ENCODE results near the gene ADGRF5.
A peak's percentile ranks its signal among the peaks of the same experiment; 100 is the strongest.
"Not testable (repeated sequence)": the region's sequence is repeated elsewhere in the genome, so short reads cannot be mapped to it uniquely, and the experiment has no call there.

Gene ADGRF5

GRCh38 chr6:46888578-46888977 lies 33.2 kb downstream of the ADGRF5 start:
- no peak for DNase-seq

DNA sequence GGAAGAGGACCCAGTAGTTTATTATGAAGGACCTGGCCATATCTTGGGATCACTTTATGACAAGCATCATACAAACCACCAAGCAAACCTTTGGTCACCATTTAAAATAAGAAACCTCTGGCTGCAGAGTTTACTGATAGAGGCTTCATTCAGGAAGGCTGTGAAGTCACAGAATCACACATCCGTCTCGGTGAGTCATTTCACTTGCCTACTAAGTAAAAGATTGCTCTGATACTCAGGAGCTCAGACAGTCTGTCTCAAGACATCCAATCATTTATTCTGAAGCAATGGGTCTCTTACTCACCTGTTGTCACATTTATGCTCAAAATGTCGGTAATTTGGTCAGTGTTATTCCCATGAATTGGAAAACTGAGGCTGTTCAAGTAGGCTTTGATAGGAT lies 33.7 kb downstream of the ADGRF5 start:
- DNase-seq, result no peak

- no peak for DNase-seq
These were observed 39.1 kb downstream of the ADGRF5 start for GRCh38 chr6:46882645-46883044.

- no peak for DNase-seq
These were observed 42.7 kb downstream of the ADGRF5 start for GRCh38 chr6:46879003-46879402.

DNA sequence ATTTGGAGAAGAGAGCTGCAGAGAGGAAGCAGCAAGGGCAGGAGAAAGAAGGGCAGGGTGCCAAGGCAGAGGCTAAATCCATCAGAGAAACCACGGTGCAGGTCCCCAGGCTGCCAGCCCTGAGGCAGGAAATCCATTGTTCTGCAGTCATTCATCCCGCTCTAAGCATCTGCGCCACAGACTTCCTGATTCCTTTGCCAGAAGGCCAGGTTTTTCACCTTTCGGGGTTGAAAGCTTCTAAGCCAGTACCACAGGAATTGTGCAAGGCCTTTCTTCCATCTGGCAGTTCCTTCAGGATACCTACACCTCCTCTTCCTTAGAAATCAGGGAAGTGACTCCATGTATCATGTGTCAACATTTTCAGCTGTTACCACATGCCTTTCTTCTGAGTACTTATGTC lies 45.6 kb downstream of the ADGRF5 start:
- DNase-seq, result peak; percentile 23

- DNase-seq, result no peak
These were observed 54.3 kb downstream of the ADGRF5 start for GRCh38 chr6:46867411-46867810.

DNA sequence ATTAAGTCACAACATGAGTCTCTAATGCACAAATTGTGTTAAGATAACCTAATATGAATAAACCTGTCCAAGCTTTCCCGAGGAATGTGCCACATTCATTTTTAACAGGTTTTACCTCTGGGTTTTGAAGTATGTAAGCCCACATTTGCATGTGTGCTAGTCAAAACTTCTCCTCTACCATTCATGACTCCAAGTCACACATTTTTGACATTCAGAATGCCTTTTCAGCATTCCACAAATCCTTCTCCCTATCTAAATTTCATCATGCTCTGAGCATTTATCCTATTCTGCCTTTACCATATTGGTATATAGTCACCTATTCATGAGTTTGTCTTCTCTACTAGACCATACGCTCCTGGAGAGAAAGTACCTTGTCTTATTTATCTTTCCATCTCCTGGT lies 56.5 kb downstream of the ADGRF5 start:
- DNase-seq, result no peak

- no peak for DNase-seq
These were observed 57.9 kb downstream of the ADGRF5 start for GRCh38 chr6:46863791-46864190.

- no peak for DNase-seq
These were observed 59.4 kb downstream of the ADGRF5 start for GRCh38 chr6:46862381-46862780.

GRCh38 chr6:46855966-46856365 lies 65.8 kb downstream of the ADGRF5 start:
- not testable (repeated sequence) for DNase-seq

DNA sequence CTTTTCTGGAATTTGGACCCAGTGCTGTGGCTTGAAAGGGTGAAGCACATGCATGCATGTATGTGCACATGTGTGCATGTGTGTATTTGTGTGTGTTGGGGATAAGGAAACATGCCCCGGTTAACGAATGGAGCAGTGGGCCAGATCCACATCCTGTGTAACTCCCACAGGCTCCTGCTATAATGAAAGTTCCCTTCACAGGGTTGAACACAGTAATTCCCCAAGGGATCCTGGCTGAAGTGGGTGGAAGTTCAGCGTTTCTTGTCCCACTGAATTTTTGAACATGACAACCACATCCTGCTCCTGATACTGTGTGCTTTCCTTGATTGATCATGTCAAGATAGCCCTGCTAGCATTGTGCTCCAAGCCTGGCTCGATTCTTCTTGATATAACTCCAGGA lies 70.2 kb downstream of the ADGRF5 start:
- not testable (repeated sequence) for DNase-seq

- no peak for DNase-seq
These were observed 70.9 kb downstream of the ADGRF5 start for GRCh38 chr6:46850792-46851191.

DNA sequence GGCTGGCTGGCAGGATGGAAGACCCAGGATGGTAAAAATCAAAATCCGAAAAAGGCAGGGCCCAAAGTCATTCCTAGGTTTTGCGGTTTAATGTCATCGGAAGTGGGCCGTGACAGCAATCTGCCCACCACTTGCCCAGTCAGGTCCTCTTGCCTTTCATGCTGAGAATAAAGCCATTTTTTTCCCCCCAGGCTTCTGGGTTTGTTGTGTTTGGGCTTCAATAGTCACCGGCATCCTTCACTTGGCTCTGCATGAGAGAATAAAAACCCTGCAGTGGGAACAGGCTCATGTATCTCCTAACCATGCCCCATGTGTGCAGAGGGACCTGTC lies 72.4 kb downstream of the ADGRF5 start:
- DNase-seq, result no peak

- peak; percentile 63 for DNase-seq
These were observed 72.9 kb downstream of the ADGRF5 start for GRCh38 chr6:46848684-46849360.

DNA sequence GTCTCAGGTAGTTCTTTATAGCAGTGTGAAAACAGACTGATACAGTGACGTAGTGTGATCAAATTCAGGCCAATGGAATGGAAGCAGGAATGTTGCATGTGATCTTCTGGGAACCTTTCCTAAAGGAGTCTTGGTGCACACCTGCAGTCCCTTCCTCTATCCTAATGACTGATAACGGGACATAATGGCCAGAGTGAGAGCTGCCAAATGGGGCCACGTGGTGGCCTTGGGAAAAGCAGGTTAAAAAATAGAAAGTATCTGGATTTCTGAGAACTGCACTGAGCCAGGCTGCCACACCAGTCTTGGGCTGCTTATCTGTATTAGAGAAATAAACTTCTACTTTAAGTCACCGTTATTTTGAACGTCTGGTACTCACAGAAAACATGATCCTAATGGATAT lies 76.6 kb downstream of the ADGRF5 start:
- no peak for DNase-seq

DNA sequence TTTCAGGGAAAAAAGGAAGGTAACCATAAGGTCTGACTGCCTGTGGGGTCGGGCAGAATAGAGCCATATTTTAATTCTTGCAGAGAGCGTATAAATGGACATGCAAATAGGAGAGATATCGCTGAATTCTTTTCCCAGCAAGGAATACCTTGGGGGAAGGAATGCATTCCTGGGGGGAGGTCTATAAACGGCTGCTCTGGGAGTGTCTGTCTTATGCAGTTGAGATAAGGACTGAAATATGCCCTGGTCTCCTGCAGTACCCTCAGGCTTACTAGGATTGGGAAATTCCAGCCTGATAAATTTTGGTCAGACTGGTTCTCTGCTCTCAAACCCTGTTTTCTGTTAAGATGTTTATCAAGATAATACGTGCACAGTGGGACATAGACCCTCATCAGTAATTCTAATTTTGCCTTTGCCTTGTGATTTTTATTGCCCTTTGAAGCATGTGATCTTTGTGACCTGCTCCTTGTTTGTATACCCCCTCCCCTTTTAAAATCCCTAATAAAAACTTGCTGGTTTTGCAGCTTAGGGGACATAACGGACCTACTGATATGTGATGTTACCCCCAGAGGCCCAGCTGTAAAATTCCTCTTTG lies 79.4 kb downstream of the ADGRF5 start:
- DNase-seq, result not testable (repeated sequence)

DNA sequence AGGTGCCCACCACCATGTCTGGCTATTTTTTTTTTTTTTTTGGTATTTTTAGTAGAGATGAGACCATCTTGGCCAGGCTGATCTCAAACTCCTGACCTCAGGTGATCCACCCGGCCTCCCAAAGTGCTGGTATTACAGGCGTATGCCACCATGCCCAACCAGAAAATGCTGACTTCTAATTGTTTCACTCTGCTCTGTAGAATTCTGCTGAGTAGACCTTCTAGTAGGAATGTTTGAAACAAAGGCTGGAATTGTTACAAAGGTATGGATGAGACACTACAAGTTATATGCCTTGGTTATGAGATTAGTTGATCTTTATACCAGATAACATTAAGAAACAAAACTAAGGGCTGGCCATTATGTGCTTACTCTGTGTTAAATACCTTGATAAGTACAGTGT lies 83.7 kb downstream of the ADGRF5 start:
- no peak for DNase-seq

GRCh38 chr6:46834991-46835390 lies 86.7 kb downstream of the ADGRF5 start:
- not testable (repeated sequence) for DNase-seq

- not testable (repeated sequence) for DNase-seq
These were observed 87.4 kb downstream of the ADGRF5 start for GRCh38 chr6:46834257-46834916.

DNA sequence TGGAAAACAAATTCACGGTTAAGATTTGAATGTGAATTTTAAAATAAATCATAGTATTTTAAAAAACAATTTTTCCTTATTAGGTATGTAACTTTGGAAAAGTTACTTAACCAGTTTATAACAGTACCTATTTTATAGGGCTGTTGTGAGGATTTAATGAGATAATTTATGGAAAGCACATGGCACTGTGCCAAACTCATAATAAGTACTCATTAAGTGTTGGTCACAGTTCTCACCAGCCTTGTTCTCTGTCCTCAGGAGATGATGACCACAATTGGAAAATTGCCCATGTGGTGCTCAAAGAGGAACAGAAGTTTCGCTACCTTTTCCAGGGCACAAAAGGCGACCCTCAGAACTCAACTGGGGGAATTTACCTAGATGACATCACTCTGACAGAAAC lies 88.9 kb downstream of the ADGRF5 start:
- DNase-seq, result no peak

GRCh38 chr6:46828939-46829338 lies 92.8 kb downstream of the ADGRF5 start:
- no peak for DNase-seq

DNA sequence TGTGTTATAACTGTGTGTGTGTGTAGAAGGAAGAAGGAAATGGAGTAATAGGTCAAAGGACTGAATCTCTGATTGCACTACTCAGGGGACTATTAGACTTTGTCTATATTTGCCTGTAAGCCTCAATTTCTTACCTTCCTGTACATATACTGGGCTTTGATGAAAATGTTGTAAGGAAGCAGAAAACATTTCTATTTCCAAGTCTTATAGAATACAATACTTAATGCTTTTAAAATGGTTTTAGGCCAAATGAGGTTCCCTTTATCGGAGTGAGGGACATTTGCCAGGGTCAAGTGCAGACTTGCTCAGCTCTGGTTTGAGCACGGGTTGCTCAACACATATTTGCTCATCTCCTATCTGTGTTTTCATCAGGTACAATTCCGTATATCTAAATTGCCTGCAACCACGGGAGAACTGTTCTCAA lies 100.3 kb downstream of the ADGRF5 start:
- no peak for DNase-seq

GRCh38 chr6:46819561-46819960 lies 102.2 kb downstream of the ADGRF5 start:
- DNase-seq, result no peak

- DNase-seq, result no peak
These were observed 105.1 kb downstream of the ADGRF5 start for GRCh38 chr6:46816626-46817025.

- no peak for DNase-seq
These were observed 106.6 kb downstream of the ADGRF5 start for GRCh38 chr6:46815130-46815529.
